GM21367 (cell line): ENCODE results near the gene KLF13.

Source experiments
- ATAC-seq: cut with Tn5 transposase; IDR thresholded peaks from one replicate; pipeline ENCODE4 v1.9.1; 2021; ENCODE audit not compliant: unreplicated experiment

KLF13 gene

GRCh38 chr15:31330836-31331235 lies 4.2 kb downstream of the KLF13 start:
- ATAC-seq = no peak

DNA sequence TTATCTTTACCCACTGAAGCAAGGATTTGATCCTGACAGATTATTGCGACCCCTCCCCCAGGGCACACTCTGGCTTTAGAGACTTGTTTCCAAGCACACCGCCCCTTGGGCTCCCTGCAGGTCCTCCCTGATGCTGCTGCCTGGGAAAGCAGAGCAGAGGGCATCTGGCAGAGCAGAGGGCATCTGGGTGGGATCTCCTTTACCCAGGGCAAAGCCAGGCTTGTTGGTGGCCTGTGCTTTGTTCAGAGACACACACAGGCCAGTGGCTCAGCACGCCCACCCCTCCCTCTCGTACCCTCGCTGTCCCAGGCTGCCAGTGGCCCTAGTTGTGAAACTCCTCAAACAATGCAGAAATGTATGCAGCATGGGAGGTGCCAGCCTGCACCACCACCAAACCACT lies 4.8 kb downstream of the KLF13 start:
- ATAC-seq = no peak

DNA sequence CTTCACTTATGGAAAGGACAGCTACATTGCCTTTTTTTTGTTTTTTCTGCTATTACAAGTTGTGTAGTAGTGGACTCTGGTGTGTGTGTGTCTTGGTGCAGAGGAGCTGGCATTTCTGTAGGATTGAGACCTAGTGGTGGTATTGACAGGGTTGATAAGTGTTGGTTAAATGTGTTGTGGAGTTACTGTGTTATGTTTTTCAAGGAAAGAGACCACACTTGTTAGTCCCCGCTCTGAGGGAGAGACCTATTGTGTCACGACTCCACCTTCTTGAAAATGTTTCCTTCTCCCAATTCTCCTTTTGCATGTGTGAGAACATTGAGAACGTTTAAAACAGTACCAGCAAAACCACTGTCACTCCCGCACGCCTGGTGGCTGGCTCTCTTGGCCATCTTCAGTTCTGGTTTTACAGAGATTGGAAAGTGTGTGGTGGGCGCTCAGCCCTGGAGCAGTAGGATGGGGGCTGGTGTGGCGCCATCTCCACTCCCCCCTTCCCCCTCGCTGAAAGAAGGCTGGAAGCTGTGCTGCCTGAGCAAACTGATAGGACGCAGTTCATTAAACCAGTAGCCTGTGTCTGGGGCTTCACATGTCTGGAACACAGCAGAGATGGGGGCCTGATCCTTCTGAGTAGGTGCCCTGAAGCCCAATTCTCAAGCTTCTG lies 5.5 kb downstream of the KLF13 start:
- ATAC-seq = no peak

DNA sequence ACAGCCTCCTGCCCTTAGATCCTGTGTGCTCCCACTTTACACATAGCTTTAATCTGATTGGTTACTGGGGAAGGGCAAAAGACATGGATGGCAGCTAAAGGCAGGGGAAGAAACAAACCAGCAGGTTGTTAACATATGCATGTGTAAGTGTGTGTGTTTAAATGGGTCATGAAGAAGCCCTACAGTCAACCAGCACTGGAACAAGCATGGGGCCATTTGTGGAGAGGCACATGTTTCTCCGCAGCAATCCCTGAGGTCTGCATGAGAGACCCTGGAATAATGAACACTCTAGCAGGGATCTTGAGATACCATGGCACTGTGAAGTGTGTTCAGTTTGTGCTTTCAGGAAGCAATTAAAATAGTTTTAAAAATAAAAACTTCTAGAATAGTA lies 6.0 kb downstream of the KLF13 start:
- ATAC-seq = no peak

DNA sequence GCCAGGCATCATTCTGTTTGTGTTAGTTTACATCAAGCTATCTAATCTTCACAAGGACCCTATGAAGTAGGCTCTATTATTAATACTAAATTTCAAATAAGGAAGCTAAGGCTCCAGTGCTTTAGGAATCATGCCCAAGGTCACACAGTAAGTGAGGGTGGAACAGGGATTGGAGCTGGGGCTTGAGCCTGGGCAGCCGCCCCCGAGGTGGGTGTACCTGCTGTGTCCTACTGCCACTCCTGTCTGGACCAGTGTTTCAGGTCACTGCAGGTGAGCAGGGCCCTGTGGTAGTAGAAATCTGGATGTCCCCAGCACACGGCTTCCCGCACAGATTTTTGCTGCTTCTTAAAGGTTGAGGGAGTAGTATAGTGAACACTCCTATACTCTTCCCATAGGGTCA lies 6.5 kb downstream of the KLF13 start:
- ATAC-seq = no peak

- no peak for ATAC-seq
Measured at GRCh38 chr15:31333820-31334219, 7.2 kb downstream of the KLF13 start.

DNA sequence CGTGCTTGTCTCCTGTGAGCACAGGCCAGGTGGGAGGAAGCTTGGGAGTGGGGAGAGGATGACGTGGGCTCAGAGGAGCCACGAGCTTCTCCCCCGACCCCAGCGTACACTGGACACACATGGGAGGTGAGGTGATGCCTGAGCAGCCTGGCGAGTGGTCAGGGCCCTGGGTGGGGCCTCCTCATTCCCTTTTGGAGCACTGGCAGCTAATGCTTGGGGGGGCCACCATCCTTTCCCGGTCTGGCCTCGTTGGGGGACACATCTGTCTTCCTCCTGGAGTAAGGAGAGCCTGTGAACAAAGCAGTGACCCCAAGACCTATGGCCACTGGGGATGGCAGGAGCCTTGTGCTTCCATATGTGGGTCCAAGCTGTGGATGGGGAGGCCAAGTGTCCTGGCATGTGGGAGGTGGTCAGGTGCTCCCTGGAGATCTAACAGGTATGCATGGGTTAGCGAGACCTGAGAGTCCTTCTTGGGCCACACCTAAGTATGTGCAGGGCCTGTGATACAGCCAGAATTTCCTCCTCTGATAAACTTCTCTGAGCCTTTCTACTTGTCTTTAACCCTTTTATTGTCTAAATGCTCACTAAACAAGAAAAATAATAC lies 9.5 kb downstream of the KLF13 start:
- ATAC-seq = no peak

DNA sequence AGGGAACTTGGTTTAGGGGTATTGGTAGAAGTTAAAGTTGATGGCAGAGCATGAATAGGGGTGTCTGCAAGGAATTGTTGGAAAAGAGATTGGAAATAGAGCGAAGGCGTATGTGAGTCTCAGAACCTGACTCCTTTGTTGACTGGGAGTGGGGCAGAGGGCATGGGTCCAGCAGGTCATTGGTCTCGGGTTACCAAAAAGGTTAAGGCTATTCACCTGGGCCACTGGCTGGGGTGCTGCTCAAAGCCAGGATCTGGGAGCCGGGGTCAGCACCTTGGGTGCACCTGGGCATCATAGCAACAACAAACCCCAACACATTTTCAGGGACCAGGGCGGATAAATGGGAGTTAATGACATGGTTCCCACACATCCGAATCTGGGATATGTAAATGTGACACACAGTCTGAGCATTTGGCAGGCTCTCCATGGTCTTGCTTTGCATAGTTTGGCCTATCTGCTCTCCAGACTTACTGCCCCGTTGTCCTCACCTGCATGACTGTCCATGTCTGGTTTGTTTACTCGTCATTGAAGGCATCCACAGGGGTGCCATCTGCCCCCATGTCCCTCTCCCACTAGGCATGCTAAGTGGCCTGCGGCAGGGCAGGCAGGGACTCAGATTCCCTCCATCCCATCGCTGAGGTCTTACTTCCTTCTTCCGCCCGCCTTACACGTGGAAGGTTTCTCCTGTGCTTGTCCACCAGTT lies 10.1 kb downstream of the KLF13 start:
- ATAC-seq = no peak

GRCh38 chr15:31337352-31338031 lies 10.9 kb downstream of the KLF13 start:
- ATAC-seq = no peak

GRCh38 chr15:31338318-31338878 lies 11.8 kb downstream of the KLF13 start:
- ATAC-seq = no peak

DNA sequence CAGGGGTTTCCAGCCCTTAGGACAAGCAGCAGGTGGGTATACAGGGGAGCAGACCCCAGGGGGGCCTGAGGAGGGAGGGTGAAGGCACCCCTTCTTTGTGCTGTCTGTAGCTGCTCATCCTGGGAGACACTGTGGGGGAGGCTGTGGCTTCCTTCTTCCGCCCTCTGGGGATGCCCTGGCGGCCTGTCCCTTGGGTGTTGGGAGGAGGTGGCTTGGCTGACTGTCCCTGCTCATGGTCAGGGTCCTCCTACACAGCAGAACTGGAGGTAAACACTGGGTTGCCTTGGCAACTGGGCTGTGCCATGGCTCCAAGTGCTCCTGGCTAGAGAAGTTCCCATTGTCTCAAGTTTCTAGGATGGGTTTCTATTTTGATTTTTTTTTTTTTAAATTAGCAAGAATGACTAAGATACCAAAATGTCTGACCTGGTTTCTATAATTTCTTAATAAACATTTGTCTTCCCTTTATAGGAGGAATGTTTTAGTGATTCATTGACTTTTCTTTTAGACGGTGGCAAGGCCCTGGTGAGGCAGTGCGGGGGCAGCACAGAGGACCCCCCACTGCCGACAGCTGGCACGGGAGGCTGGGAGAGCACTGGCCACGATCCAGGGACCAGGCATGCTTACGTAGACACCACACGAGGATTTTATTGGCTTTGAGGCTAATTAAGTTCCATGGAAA lies 12.4 kb downstream of the KLF13 start:
- ATAC-seq = no peak

DNA sequence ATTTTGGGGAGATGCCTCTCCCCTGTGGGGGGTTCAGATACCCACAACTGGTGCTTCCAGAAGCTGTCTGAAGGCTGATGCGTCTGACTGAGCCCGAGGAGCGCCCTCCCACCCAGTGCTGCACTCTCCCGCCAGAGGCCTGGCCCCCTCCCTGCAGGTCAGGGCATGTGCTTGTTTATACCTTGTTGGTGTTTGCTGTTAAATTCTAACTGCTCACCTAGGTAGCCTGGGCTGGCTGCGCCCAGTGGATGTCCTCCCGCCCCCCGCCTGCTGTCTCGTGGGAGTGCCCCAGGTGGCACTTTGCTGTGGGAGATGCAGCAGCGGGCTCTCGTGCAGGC lies 12.9 kb downstream of the KLF13 start:
- ATAC-seq = no peak

DNA sequence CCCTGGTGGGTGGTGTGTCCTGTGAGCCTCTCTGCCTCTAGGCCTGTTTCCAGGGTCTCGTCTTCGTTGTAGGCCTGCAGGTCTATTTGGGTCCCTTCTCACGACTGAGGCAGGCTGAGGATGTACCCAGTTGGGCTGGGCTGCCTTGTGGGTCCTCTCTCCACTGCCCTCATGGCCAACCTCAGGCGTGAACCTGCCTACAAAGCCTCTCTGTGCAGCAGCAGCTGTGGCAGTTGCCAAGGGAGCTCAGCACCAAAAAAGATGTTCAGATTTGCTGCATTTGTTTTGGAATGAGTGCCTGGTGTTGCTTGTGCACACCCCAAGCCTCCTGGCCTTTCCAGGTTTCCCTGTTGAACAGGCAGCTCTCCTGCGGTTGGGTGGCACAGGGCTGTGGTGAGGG lies 13.4 kb downstream of the KLF13 start:
- ATAC-seq = no peak

GRCh38 chr15:31340592-31340991 lies 14.0 kb downstream of the KLF13 start:
- ATAC-seq = no peak

DNA sequence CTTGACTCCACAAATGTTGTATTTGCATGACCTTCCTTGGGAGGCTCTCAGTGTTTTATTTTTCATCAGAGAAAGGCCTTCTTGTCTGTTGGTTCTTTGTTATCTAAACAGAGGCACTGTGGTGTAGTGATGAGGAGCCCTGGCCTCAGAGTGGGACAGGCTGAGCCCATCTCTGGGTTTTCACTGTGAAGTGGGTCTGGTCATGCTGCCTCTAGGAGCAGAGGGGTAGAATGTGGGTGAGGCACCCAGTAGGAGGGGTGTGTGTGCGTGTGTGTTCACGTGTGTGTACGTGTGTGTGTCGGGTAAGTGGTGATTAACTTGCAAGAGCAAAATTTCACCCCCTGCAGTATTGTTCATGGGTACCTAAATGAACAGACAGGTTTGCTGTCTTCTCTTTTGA lies 14.4 kb downstream of the KLF13 start:
- no peak for ATAC-seq

DNA sequence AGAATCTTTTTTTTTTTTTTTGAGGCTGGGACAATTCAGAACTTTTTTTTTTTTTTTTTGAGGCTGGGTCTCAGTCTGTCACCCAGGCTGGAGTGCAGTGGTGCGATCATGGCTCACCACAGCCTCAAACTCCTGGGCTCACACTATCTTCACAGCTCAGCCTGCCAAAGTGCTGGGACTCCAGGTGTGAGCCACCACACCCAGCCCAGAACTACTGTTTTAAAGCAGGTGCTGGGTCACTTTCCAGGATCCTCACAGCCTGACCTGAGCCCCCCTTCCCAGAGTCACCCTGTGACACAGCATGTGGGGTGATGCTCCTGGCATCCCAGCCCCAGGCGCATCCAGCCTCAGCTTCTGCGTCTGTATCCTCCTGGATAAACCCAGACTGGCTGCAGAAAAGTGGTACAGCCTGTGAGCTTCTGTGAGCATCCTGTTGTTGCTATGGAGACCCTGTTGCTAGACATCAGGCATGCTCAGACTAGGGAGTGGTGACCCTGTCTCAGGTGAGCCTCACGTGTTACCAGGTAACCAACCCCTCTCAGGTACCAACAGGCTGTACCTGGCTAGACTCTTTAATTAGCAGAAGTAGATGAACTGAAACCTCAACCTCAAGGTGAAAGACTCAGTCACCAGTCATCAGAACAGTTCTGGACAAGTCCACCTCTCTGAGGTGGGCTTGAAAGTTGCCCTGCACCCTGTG lies 15.0 kb downstream of the KLF13 start:
- ATAC-seq = no peak

DNA sequence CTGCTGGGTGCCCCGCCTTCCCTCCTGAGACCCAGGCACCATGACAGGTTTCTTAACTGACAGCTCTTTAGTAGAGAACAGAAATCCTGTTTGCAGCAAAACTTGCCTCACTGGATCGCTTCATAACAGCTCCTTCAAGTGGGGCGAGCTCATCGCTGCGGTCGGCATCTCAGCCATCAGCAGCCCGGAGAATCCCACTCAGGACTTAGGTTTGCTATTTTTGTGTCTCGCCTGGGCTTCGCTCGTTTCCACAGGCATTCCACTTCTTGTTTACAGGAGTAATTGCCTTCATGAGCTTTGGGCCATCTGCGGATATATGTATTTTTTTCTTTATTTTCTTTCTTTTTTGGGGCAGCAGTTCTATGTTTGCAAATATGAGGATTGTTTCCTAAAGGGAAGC lies 15.7 kb downstream of the KLF13 start:
- no peak for ATAC-seq

DNA sequence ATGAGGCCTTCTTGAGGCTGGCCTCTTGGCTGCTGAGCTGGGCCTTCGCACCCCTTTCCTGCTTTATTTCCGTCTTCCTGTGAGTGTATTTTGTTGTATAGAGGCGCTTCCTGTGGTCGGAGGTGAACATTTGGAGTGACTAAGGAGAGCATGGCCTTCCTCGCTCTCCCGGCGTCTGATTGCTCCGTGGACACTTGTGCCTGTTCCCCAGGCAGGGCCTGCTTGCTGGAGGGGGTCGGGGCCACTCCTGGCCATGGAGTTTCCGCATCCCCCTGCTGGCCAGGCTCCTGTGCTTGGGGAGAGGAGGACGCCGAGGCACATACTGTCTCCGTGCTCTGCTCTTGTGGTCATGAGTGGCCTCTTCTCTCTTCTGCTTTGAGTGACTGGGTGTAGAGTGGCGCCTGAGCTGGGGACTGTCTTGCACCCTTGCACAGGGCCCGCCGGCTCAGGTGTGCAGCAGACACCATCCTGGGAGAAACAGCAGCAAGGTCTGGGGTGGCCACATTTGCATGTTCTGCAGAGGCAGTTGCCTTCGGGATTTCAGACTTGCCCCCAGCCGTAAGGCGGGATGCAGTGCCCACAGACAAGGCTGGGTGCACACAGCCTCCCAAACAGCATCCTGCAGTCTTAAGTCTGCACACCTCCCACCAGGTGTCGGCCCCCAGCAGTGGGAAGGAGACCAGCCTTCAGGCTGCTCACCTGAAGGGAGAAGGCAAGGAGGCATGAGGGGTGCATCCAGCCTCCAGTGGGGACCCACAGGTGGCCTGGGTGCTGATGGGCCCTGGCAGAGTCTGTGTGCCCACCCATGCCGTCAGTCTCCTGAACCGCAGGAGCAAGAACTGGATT lies 16.4 kb downstream of the KLF13 start:
- ATAC-seq = no peak

DNA sequence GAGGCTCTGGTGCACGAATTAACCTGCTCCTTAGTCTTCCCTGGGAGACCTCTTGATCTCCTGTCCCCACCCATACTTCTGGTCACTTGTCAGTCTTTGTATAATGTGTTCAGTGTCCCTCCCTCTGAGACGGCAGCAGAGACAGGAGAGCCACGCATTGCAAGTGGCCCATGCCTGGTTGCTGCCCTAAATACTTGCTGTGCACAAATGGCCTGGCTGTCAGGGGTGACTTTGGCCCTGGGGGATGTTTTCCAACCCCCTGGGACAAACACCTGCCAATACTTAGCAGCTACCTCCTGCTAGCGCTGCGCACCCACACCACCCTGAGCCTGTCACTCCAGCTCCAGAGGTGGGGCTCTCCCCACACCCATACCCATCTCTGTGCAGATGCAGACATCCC lies 17.2 kb downstream of the KLF13 start:
- ATAC-seq = no peak

- no peak for ATAC-seq
Measured at GRCh38 chr15:31344266-31344665, 17.6 kb downstream of the KLF13 start.
